ENCODE data around the gene CALML3. TPM values are rescaled to one million over a fixed set of nuclear protein-coding genes. Genes with fewer than 3 reads are reported as not detected.

CALML3 gene
- total and polyA plus RNA-seq, 2 donors (not counting 1 experiment from before 2014, with no cell fraction given) = not detected

- 88% methylated on average over 13 of the region's 14 CpGs for WGBS (ENCODE audit: insufficient coverage)
- ChIA-PET POLR2A (no interaction called here), CTCF (no interaction called here)
- H3K4me1 ChIP-seq (ENCODE audit: control insufficient read depth in 2 of 2, insufficient read depth in 2 of 2, low read length in 2 of 2) = no peaks in the 10 kb centered on the region
- no peak overlapping the region for H3K27ac ChIP-seq (ENCODE audit: low read length in 2 of 2)
- H3K4me3 Mint-ChIP-seq = no peak overlapping the region
- intact Hi-C loops (cut with micrococcal nuclease) = no loop called here
- H2AFZ ChIP-seq (ENCODE audit: insufficient read depth, low read depth, low read length, poor library complexity, severe bottlenecking) = no peak overlapping the region
- no peaks in the 10 kb centered on the region for H4K20me1 ChIP-seq (ENCODE audit: control insufficient read depth, insufficient read depth, low read length, poor library complexity, severe bottlenecking)
- DNase-seq (no peak), ATAC-seq (ENCODE audit: low read depth) (no peak)
- no peak overlapping the region for H3K27ac Mint-ChIP-seq
- TF ChIP-seq EZH2 (IDR thresholded peaks at IDR 0.05; ENCODE audit: borderline replicate concordance, insufficient read depth, low read depth, low read length, poor library complexity, severe bottlenecking) (no peak), CTCF (IDR thresholded peaks at IDR 0.05) (no peak)
- H3K4me2 ChIP-seq (replicated peaks; ENCODE audit: low read depth, low read length, poor library complexity, severe bottlenecking) = no peak overlapping the region
- no peaks in the 10 kb centered on the region for H3K36me3 ChIP-seq (replicated peaks in 1 of 2; ENCODE audit: control extremely low read depth in 1 of 2, control insufficient read depth in 1 of 2, extremely low read depth in 1 of 2, insufficient read depth in 2 of 2, low read length in 1 of 2)
- H3K4me3 ChIP-seq (ENCODE audit: control extremely low read depth in 1 of 5, extremely low read depth in 1 of 5, insufficient read depth in 1 of 5, low read depth in 2 of 5, low read length in 4 of 5) = no peak overlapping the region
- H3K9ac ChIP-seq (ENCODE audit: low read length) = no peak overlapping the region
- H3K9me3 Mint-ChIP-seq (ENCODE audit: insufficient read depth) = no peaks in the 10 kb centered on the region
- peaks cover 0 to 5% (median 0%) of the 10 kb centered on the region in 4 experiments for H3K27me3 ChIP-seq (replicated peaks in 1 of 4; ENCODE audit: control extremely low read depth in 1 of 4, control insufficient read depth in 3 of 4, insufficient read depth in 4 of 4, low read length in 3 of 4)
- peaks cover 0 to 6% (median 0%) of the 10 kb centered on the region in 3 donors for H3K9me3 ChIP-seq (ENCODE audit: control extremely low read depth in 1 of 3, control insufficient read depth in 2 of 3, insufficient read depth in 1 of 3, low read length in 2 of 3)
- H3K4me1 Mint-ChIP-seq = no peaks in the 10 kb centered on the region
- peaks cover 6% of the 10 kb centered on the region for H3K27me3 Mint-ChIP-seq
- no peaks in the 10 kb centered on the region for H3K79me2 ChIP-seq (ENCODE audit: control insufficient read depth, insufficient read depth, low read length)
Measured at GRCh38 chr10:5485290-5485689, 39.5 kb upstream of the CALML3 start.

- ATAC-seq (ENCODE audit: low read depth) (no peak), DNase-seq (no peak)
- ChIA-PET CTCF (no interaction called here), POLR2A (no interaction called here)
- H3K4me1 Mint-ChIP-seq = peaks cover 6% of the 10 kb centered on the region
- H3K4me3 Mint-ChIP-seq = no peak overlapping the region
- no peak overlapping the region for H2AFZ ChIP-seq (ENCODE audit: insufficient read depth, low read depth, low read length, poor library complexity, severe bottlenecking)
- TF ChIP-seq CTCF (IDR thresholded peaks at IDR 0.05) (no peak), EZH2 (IDR thresholded peaks at IDR 0.05; ENCODE audit: borderline replicate concordance, insufficient read depth, low read depth, low read length, poor library complexity, severe bottlenecking) (no peak)
- no peak overlapping the region for H3K27ac ChIP-seq (ENCODE audit: low read length in 2 of 2)
- no peaks in the 10 kb centered on the region for H3K9me3 Mint-ChIP-seq (ENCODE audit: insufficient read depth)
- no peaks in the 10 kb centered on the region for H3K79me2 ChIP-seq (ENCODE audit: control insufficient read depth, insufficient read depth, low read length)
- H3K27me3 ChIP-seq (replicated peaks in 1 of 4; ENCODE audit: control extremely low read depth in 1 of 4, control insufficient read depth in 3 of 4, insufficient read depth in 4 of 4, low read length in 3 of 4) = peaks cover 0 to 5% (median 0%) of the 10 kb centered on the region in 4 experiments
- H3K36me3 ChIP-seq (replicated peaks in 1 of 2; ENCODE audit: control extremely low read depth in 1 of 2, control insufficient read depth in 1 of 2, extremely low read depth in 1 of 2, insufficient read depth in 2 of 2, low read length in 1 of 2) = no peaks in the 10 kb centered on the region
- H4K20me1 ChIP-seq (ENCODE audit: control insufficient read depth, insufficient read depth, low read length, poor library complexity, severe bottlenecking) = no peaks in the 10 kb centered on the region
- no peak overlapping the region for H3K4me2 ChIP-seq (replicated peaks; ENCODE audit: low read depth, low read length, poor library complexity, severe bottlenecking)
- H3K27ac Mint-ChIP-seq = no peak overlapping the region
- intact Hi-C loops (cut with micrococcal nuclease) = no loop called here
- H3K9me3 ChIP-seq (ENCODE audit: control extremely low read depth in 1 of 3, control insufficient read depth in 2 of 3, insufficient read depth in 1 of 3, low read length in 2 of 3) = peaks cover 0 to 3% (median 0%) of the 10 kb centered on the region in 3 donors
- WGBS (ENCODE audit: insufficient coverage) = 95% methylated on average over 9 of the region's 13 CpGs
- H3K4me3 ChIP-seq (ENCODE audit: control extremely low read depth in 1 of 5, extremely low read depth in 1 of 5, insufficient read depth in 1 of 5, low read depth in 2 of 5, low read length in 4 of 5) = no peak overlapping the region
- H3K27me3 Mint-ChIP-seq = peaks cover 6% of the 10 kb centered on the region
- H3K9ac ChIP-seq (ENCODE audit: low read length) = no peak overlapping the region
- peaks cover 0 to 5% of the 10 kb centered on the region in 2 donors for H3K4me1 ChIP-seq (ENCODE audit: control insufficient read depth in 2 of 2, insufficient read depth in 2 of 2, low read length in 2 of 2)
Measured at GRCh38 chr10:5485948-5486852, 38.6 kb upstream of the CALML3 start.

All from B cell (primary cell).